GM12875 (cell line): ENCODE results near the gene TMTC2.

Source experiments
- H3K4me3 ChIP-seq: one replicate; pipeline ENCODE4 v1.5.1; 2011; ENCODE audit warnings: low read depth, low read length, control low read depth
- TF ChIP-seq, protein P1 (sequence below): IDR thresholded peaks from 2 replicates; pipeline ENCODE4 v1.5.1; 2011; ENCODE audit warnings: low read depth, mild to moderate bottlenecking, control low read depth, inconsistent platforms, low read length, moderate library complexity, borderline replicate concordance; ENCODE audit not compliant: insufficient read depth

The TMTC2 gene

GRCh38 chr12:82893896-82894295, 207.2 kb downstream of the TMTC2 start:
- TF ChIP-seq, protein P1, sequence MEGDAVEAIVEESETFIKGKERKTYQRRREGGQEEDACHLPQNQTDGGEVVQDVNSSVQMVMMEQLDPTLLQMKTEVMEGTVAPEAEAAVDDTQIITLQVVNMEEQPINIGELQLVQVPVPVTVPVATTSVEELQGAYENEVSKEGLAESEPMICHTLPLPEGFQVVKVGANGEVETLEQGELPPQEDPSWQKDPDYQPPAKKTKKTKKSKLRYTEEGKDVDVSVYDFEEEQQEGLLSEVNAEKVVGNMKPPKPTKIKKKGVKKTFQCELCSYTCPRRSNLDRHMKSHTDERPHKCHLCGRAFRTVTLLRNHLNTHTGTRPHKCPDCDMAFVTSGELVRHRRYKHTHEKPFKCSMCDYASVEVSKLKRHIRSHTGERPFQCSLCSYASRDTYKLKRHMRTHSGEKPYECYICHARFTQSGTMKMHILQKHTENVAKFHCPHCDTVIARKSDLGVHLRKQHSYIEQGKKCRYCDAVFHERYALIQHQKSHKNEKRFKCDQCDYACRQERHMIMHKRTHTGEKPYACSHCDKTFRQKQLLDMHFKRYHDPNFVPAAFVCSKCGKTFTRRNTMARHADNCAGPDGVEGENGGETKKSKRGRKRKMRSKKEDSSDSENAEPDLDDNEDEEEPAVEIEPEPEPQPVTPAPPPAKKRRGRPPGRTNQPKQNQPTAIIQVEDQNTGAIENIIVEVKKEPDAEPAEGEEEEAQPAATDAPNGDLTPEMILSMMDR = no peak
- H3K4me3 ChIP-seq = no peak overlapping the region

DNA sequence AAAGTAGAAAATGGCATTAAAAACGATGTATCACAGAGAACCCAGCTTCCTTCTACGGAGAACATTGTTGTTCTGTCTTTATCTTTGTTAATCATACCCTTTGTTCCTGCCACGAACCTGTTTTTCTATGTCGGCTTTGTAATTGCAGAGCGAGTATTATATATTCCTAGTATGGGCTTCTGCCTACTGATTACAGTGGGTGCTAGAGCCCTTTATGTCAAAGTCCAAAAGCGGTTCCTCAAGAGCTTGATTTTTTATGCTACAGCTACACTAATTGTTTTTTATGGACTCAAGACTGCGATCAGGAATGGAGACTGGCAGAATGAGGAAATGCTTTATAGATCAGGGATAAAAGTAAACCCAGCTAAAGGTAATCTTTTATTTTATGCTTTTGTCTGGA, 209.6 kb downstream of the TMTC2 start:
- H3K4me3 ChIP-seq = no peak overlapping the region
- TF ChIP-seq, protein P1 = no peak

DNA sequence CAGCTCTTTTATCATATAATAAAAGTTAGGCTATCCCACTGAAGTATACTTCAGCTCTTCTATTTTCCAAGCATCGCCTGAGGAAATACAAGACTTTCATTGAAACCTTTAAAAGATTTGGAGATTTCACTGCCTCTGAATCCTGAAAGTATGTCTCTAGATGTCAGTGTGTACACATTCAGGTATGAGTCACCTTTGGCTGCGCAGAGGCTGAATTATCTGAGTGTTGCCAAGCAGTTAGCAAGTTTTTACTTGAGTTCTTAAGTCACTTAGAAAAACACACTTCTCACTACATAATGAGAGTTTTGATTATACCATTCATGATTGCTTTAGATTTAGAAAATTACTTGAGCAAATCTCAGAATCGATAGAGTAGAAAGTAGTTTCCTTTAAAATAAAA, 210.3 kb downstream of the TMTC2 start:
- no peak overlapping the region for H3K4me3 ChIP-seq
- TF ChIP-seq, protein P1 = no peak

DNA sequence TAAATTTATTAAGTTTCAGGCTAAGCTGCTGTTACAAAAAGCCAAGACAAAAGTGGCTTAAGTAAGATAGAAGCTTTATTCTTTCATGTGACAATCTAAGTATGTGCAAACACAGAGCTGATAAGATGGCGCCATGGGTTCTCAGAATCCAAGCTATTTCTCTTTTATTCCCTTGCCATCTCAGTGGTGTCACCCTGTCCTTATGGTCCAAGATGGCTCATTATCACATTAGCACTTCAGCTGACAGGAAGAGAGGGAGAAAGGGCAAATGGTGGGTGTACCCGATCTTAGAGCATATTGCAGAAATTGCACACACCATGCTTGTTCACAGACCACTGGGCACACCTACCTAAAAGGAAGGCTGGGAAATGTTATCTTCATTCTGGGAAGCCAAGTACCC, 211.7 kb downstream of the TMTC2 start:
- no peak overlapping the region for H3K4me3 ChIP-seq
- TF ChIP-seq, protein P1 = no peak

DNA sequence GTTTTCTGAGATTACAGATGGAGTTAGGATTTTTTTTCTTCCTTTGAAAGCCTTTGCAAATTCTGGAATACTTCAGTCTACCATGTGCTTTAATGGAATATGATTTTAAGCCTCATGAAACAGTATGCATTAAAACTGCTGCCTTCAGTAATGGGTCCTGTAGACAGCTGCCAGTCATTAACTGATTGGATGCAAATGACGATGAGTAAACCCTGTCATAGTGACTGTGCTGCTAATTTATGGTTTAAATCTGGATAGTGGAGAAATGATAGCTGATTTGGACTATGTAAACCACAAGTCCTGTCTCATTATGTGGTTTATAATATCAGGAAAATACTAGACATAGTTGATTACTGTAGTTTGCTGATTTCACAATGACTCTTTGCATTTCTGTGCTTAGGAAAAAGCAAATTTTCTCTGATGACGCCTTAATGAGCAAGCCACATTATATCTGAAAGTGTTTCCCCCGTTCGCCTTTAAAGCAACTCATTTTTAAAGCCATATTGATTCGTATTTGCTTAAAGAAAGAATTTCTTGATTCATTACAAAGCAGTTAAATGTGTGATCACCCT, 217.6 kb downstream of the TMTC2 start:
- TF ChIP-seq, protein P1 = no peak
- H3K4me3 ChIP-seq = no peak overlapping the region

DNA sequence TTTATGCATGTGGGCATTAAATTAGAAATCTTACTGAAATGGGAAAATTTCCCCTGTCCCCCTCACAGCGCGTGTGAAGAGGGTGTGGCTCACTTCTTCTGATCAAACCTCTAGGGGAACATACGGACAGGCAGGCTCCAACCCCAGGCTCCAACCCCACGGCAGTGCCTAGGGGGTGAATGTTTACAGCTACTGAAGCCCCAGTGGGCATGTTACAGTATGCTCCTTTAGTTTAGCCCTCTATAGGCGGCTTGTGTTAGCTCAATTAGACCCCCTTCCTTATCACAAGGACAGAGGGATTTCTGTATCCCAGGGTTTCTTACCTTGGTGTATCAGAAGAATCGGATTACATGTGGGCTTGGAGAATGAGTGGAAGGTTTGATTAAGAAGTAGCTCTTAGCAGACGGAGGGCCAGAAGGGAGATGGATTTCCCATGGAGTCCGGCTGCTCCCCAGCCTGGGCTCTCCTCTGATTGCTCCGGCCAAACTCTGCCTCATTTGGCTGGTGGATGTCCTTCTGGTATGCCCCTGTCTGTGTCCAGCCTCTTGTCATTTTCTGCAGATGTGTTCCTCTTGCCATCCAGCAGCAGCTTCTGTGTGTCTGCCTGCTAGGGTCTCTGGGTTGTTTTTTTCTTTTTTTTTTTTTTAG, 223.7 kb downstream of the TMTC2 start:
- TF ChIP-seq, protein P1 = no peak
- no peak overlapping the region for H3K4me3 ChIP-seq

- TF ChIP-seq, protein P1 = no peak
- no peak overlapping the region for H3K4me3 ChIP-seq
These were observed 225.7 kb downstream of the TMTC2 start for GRCh38 chr12:82912406-82912805.
